Skin epidermis (tissue), 12 donors: ENCODE measurements around the gene RGS19.
A peak's percentile ranks its signal among the peaks of the same experiment; 100 is the strongest.

ENCODE experiments used
- H3K27ac ChIP-seq, 21 experiments: fragments of 200-600 bp; sonication (generic) in 11 of 21; one replicate each; pipeline ENCODE4 v1.5.0; 2020; ENCODE audit warnings: mild to moderate bottlenecking in 3 of 21, inconsistent platforms in 2 of 21, moderate library complexity in 2 of 21
- H3K4me3 ChIP-seq, 7 experiments: fragments of 200-600 bp; sonication (generic) in 2 of 7; one replicate each; pipeline ENCODE4 v1.5.0; 2020; ENCODE audit warnings: inconsistent platforms in 2 of 7, mild to moderate bottlenecking in 2 of 7, moderate library complexity in 1 of 7

Gene RGS19

GRCh38 chr20:64041781-64042053 is 37.6 kb downstream of the RGS19 start:
- Histone ChIP-seq H3K4me3 (peak overlapping the region in 5 of 7 experiments; percentile 33 to 44 (median 41)), H3K27ac (peak overlapping the region in 17 of 21 experiments; percentile 38 to 91 (median 84))

GRCh38 chr20:64041040-64041780 is 38.1 kb downstream of the RGS19 start:
- peak overlapping the region in 3 of 7 experiments; percentile 33 to 44 (median 35) for H3K4me3 ChIP-seq
- peak overlapping the region in 14 of 21 experiments; percentile 38 to 91 (median 84) for H3K27ac ChIP-seq

- H3K27ac ChIP-seq, result peak overlapping the region in 12 of 21 experiments; percentile 3 to 91 (median 74)
- no peak overlapping the region for H3K4me3 ChIP-seq
Measured at GRCh38 chr20:64040231-64041039, 38.9 kb downstream of the RGS19 start.

GRCh38 chr20:64039293-64040160 is 39.8 kb downstream of the RGS19 start:
- H3K4me3 ChIP-seq, result peak overlapping the region; percentile 37 to 57 (median 48)
- peak overlapping the region in 15 of 21 experiments; percentile 4 to 91 (median 73) for H3K27ac ChIP-seq

GRCh38 chr20:64038565-64039292 is 40.6 kb downstream of the RGS19 start:
- Histone ChIP-seq H3K4me3 (peak overlapping the region; percentile 37 to 57 (median 48)), H3K27ac (peak overlapping the region in 18 of 21 experiments; percentile 11 to 91 (median 73))

GRCh38 chr20:64038224-64038564 is 41.1 kb downstream of the RGS19 start:
- H3K4me3 ChIP-seq, result peak overlapping the region; percentile 37 to 57 (median 48)
- peak overlapping the region in 13 of 21 experiments; percentile 35 to 91 (median 76) for H3K27ac ChIP-seq

GRCh38 chr20:64037498-64038213 is 41.7 kb downstream of the RGS19 start:
- peak overlapping the region; percentile 37 to 57 (median 48) for H3K4me3 ChIP-seq
- H3K27ac ChIP-seq, result peak overlapping the region in 12 of 21 experiments; percentile 35 to 91 (median 77)

GRCh38 chr20:64037199-64037497 is 42.2 kb downstream of the RGS19 start:
- H3K4me3 ChIP-seq, result no peak overlapping the region
- H3K27ac ChIP-seq, result peak overlapping the region in 2 of 21 experiments; percentile 64 to 85

- H3K4me3 ChIP-seq, result no peak overlapping the region
- peak overlapping the region in 6 of 21 experiments; percentile 10 to 85 (median 54) for H3K27ac ChIP-seq
Measured at GRCh38 chr20:64036346-64037198, 42.7 kb downstream of the RGS19 start.

- no peak within 1 kb of the TSS for H3K4me3 ChIP-seq
- peak within 1 kb of the TSS in 7 of 21 experiments; percentile 10 to 85 (median 53) for H3K27ac ChIP-seq
Measured at GRCh38 chr20:64035933-64036345, 43.4 kb downstream of the RGS19 start, which contains the start of gene C20orf204. C20orf204 (plus strand) TSS chr20:64036182; CDS start chr20:64036324, 142 bp downstream.

- H3K4me3 ChIP-seq, result no peak overlapping the region
- H3K27ac ChIP-seq, result peak overlapping the region in 7 of 21 experiments; percentile 26 to 85 (median 53)
Measured at GRCh38 chr20:64035066-64035932, 44.0 kb downstream of the RGS19 start.

GRCh38 chr20:64033981-64034493 is 45.3 kb downstream of the RGS19 start:
- H3K4me3 ChIP-seq, result no peak overlapping the region
- peak overlapping the region in 6 of 21 experiments; percentile 19 to 85 (median 23) for H3K27ac ChIP-seq

GRCh38 chr20:64032706-64033624 is 46.4 kb downstream of the RGS19 start:
- no peak overlapping the region for H3K27ac ChIP-seq
- no peak overlapping the region for H3K4me3 ChIP-seq

GRCh38 chr20:64031822-64032314 is 47.5 kb downstream of the RGS19 start:
- H3K4me3 ChIP-seq, result no peak overlapping the region
- H3K27ac ChIP-seq, result no peak overlapping the region
